Keratinocyte (primary cell): ENCODE data around the gene ZBTB8OS. TPM values are rescaled to one million over a fixed set of nuclear protein-coding genes. Genes with fewer than 3 reads are reported as not detected.

ENCODE experiments used
- DNase-seq: peaks from one replicate; pipeline ENCODE4 v3.0.0-alpha.2; 2011; ENCODE audit warnings: low read depth, missing footprints, low spot score
- FAIRE-seq: peaks from 2 replicates; lab custom pipeline; 2011; peaks lifted over from hg19 to GRCh38; lab: Jason Lieb, UNC
- H2AFZ ChIP-seq: 2 replicates; pipeline ENCODE4 v1.6.0; 2012; ENCODE audit warnings: low read length, control low read depth, inconsistent platforms; ENCODE audit not compliant: control insufficient read depth
- H3K27ac ChIP-seq: 2 replicates; pipeline ENCODE4 v1.5.1; 2011; ENCODE audit warnings: low read length; ENCODE audit not compliant: control insufficient read depth, insufficient read depth
- H3K27me3 ChIP-seq: 3 replicates; pipeline ENCODE4 v1.6.0; 2011; ENCODE audit warnings: low read length; ENCODE audit not compliant: control insufficient read depth, insufficient read depth; ENCODE audit errors: extremely low read depth
- H3K36me3 ChIP-seq, 2 experiments: 2 replicates in 1 of 2; 3 replicates in 1 of 2; pipeline ENCODE4 v1.5.1; 2011; ENCODE audit warnings: low read length in 2 of 2, mild to moderate bottlenecking in 1 of 2; ENCODE audit not compliant: control insufficient read depth in 2 of 2, insufficient read depth in 2 of 2; ENCODE audit errors: extremely low read depth in 1 of 2
- H3K4me1 ChIP-seq: 3 replicates; pipeline ENCODE4 v1.5.1; 2011; ENCODE audit warnings: low read length; ENCODE audit not compliant: control insufficient read depth, insufficient read depth; ENCODE audit errors: extremely low read depth
- H3K4me2 ChIP-seq: 3 replicates; pipeline ENCODE4 v1.6.0; 2011; ENCODE audit warnings: low read depth, low read length; ENCODE audit not compliant: control insufficient read depth, insufficient read depth; ENCODE audit errors: extremely low read depth
- H3K4me3 ChIP-seq, 3 experiments: fragments of 200-600 bp in 1 of 3; sonication (generic) in 1 of 3; 2 replicates in 2 of 3; 3 replicates in 1 of 3; pipeline ENCODE4 v1.5.1; 2011 to 2016; ENCODE audit warnings: low read length in 3 of 3, mild to moderate bottlenecking in 3 of 3, control low read depth in 2 of 3, inconsistent platforms in 1 of 3, low read depth in 1 of 3, mixed read lengths in 1 of 3, mixed run types in 1 of 3, moderate library complexity in 1 of 3; ENCODE audit not compliant: control insufficient read depth in 2 of 3, insufficient read depth in 2 of 3; ENCODE audit errors: extremely low read depth in 1 of 3
- H3K79me2 ChIP-seq: 2 replicates; pipeline ENCODE4 v1.6.0; 2012; ENCODE audit warnings: low read length; ENCODE audit not compliant: control insufficient read depth, insufficient read depth
- H3K9ac ChIP-seq: 3 replicates; pipeline ENCODE4 v1.6.0; 2011; ENCODE audit warnings: low read length; ENCODE audit not compliant: control insufficient read depth, insufficient read depth; ENCODE audit errors: extremely low read depth
- H3K9me1 ChIP-seq: 3 replicates; pipeline ENCODE4 v1.6.0; 2011; ENCODE audit warnings: low read length; ENCODE audit not compliant: control insufficient read depth, insufficient read depth; ENCODE audit errors: extremely low read depth
- H3K9me3 ChIP-seq: 2 replicates; pipeline ENCODE4 v1.5.1; 2012; ENCODE audit warnings: low read depth, low read length; ENCODE audit not compliant: control insufficient read depth
- H4K20me1 ChIP-seq: 3 replicates; pipeline ENCODE4 v1.6.0; 2011; ENCODE audit warnings: low read length; ENCODE audit not compliant: control insufficient read depth, insufficient read depth; ENCODE audit errors: extremely low read depth
- EZH2 ChIP-seq: IDR thresholded peaks from one replicate; pipeline ENCODE4 v1.6.1; 2012; ENCODE audit warnings: inconsistent platforms, mild to moderate bottlenecking, low read length, moderate library complexity
- dilution Hi-C: fragments of 300-500 bp; cut with MboI; formaldehyde crosslinking; loops from one replicate; pipeline ENCODE4 v1.7.0; 2020; ENCODE audit warnings: low sequenced_read_pairs; ENCODE audit not compliant: extremely low pct_ligation_motif_present
- polyA plus RNA-seq, 5 experiments: library from polyadenylated mRNA; depleted of rRNA in 3 of 5; stranded (reverse) in 3 of 5; stranded (forward) in 1 of 5; unstranded in 1 of 5; fragments of >200 nt; gene quantifications; 1 replicate in 1 of 5; 2 replicates in 3 of 5; 3 replicates in 1 of 5; pipeline versions ENCODE4 v1.2.1 to v1.2.3, GENCODE V29; 2011 to 2012; ENCODE audit warnings: missing spikeins in 2 of 5, low read depth in 1 of 5, low replicate concordance in 1 of 5
- TF ChIP-seq, protein P1 (sequence below), 3 experiments: IDR thresholded peaks in 1 of 3; conservative IDR thresholded peaks in 1 of 3; optimal IDR thresholded peaks in 1 of 3; 2 replicates in 2 of 3; 3 replicates in 1 of 3; pipeline versions ENCODE3 to v1.5.1; 2011; ENCODE audit warnings: low read length in 3 of 3, mild to moderate bottlenecking in 3 of 3, moderate library complexity in 2 of 3, control low read depth in 1 of 3, inconsistent platforms in 1 of 3; ENCODE audit not compliant: insufficient read depth in 2 of 3; ENCODE audit errors: extremely low read depth in 1 of 3

The ZBTB8OS gene
- polyA plus RNA-seq, 1 donor (not counting 4 experiments of a cell fraction or from before 2014, with no cell fraction given): 87.5 TPM

DNA sequence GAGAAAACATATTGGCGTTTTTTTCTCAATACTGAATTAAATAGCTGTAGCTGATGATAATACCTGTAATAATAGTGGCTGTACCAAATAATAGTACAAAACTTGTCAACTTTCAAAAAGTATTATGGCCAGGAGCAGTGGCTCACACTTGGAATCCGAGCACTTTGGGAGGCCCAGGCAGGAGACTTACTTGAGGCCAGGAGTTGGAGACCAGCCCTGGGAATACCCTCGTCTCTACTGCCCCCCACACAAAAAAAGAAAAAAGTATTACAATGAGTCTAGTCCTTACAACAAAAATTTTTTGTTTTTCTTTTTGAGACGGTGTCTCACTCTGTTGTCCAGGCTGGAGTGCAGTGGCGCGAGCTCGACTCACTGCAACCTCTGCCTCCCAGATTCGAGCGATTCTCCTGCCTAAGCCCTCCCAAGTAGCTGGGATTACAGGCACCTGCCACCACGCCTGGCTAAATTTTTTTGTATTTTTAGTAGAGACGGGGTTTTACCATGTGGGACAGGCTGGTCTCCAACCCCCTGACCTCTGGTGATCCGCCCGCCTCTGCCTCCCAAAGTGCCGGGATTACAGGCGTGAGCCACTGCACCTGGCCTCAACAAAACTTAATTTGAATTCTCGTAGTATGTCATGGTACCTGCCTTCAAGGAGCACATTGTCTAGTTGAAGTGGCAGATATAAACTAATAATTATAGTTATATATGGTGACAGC is 2.1 kb upstream of the ZBTB8OS start:
- peaks cover 7 to 19% of the 10 kb centered on the region in 2 experiments for H3K36me3 ChIP-seq
- no peaks in the 10 kb centered on the region for H3K9me3 ChIP-seq
- H3K9me1 ChIP-seq: peaks cover 2% of the 10 kb centered on the region
- peaks cover 72% of the 10 kb centered on the region for H3K79me2 ChIP-seq
- no peak for DNase-seq
- dilution Hi-C loops: no loop called here
- peaks cover 11% of the 10 kb centered on the region for H3K4me1 ChIP-seq
- no peak for FAIRE-seq
- H4K20me1 ChIP-seq: no peaks in the 10 kb centered on the region
- peak overlapping the region; percentile 99 for H3K9ac ChIP-seq
- H3K27ac ChIP-seq: peak overlapping the region; percentile 100
- H3K4me3 ChIP-seq: peak overlapping the region in 2 of 3 experiments; percentile 68 to 72
- H3K27me3 ChIP-seq: no peaks in the 10 kb centered on the region
- H3K4me2 ChIP-seq: peak overlapping the region; percentile 99
- H2AFZ ChIP-seq: no peak overlapping the region
- no peak for TF ChIP-seq EZH2
- TF ChIP-seq, protein P1, sequence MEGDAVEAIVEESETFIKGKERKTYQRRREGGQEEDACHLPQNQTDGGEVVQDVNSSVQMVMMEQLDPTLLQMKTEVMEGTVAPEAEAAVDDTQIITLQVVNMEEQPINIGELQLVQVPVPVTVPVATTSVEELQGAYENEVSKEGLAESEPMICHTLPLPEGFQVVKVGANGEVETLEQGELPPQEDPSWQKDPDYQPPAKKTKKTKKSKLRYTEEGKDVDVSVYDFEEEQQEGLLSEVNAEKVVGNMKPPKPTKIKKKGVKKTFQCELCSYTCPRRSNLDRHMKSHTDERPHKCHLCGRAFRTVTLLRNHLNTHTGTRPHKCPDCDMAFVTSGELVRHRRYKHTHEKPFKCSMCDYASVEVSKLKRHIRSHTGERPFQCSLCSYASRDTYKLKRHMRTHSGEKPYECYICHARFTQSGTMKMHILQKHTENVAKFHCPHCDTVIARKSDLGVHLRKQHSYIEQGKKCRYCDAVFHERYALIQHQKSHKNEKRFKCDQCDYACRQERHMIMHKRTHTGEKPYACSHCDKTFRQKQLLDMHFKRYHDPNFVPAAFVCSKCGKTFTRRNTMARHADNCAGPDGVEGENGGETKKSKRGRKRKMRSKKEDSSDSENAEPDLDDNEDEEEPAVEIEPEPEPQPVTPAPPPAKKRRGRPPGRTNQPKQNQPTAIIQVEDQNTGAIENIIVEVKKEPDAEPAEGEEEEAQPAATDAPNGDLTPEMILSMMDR (optimal IDR thresholded peaks at IDR 0.05 in 1 of 3, IDR thresholded peaks at IDR 0.05 in 1 of 3, conservative IDR thresholded peaks at IDR 0.05 in 1 of 3; ENCODE audit: extremely low read depth in 1 of 3, insufficient read depth in 2 of 3, low read length in 3 of 3): no peak

DNA sequence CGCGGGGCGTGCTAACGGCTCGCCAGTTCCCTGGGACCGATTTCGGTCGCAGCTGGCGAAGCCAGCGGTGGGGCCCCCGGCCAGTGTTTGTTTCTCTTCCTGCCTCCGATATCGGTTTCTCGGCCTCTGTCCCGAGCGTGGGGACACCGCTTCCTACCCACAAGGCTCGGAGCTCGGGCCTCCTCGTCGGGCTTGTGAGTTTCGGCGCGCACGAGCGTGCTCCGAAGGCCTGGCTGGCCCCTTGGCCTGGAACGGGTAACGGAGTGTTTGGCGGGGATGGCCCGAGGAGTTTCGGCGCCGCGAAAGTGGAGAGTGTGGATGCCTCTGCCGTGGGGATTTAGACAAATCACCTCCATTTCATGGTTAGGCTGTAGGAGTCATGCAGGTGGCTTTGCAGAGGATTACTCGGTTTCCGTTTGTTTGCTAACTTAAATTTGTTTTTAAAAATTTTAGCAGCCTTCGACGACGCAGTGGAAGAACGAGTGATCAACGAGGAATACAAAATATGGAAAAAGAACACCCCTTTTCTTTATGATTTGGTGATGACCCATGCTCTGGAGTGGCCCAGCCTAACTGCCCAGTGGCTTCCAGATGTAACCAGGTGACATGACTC is 1.2 kb upstream of the ZBTB8OS start:
- FAIRE-seq: no peak
- Histone ChIP-seq H3K36me3 (peaks cover 7 to 11% of the 10 kb centered on the region in 2 experiments), H2AFZ (peak overlapping the region; percentile 20), H3K9me1 (peaks cover 2% of the 10 kb centered on the region), H3K27me3 (no peaks in the 10 kb centered on the region), H4K20me1 (no peaks in the 10 kb centered on the region), H3K79me2 (peaks cover 78% of the 10 kb centered on the region), H3K4me2 (peak overlapping the region; percentile 99), H3K4me3 (peak overlapping the region; percentile 58 to 72 (median 68)), H3K27ac (peak overlapping the region; percentile 100), H3K4me1 (peaks cover 11% of the 10 kb centered on the region), H3K9ac (peak overlapping the region; percentile 99), H3K9me3 (no peaks in the 10 kb centered on the region)
- DNase-seq: no peak
- TF ChIP-seq, protein P1 (optimal IDR thresholded peaks at IDR 0.05 in 1 of 3, IDR thresholded peaks at IDR 0.05 in 1 of 3, conservative IDR thresholded peaks at IDR 0.05 in 1 of 3; ENCODE audit: extremely low read depth in 1 of 3, insufficient read depth in 2 of 3, low read length in 3 of 3): no peak
- TF ChIP-seq EZH2: no peak
- dilution Hi-C loops: no loop called here
